Mesendoderm (in vitro differentiated cells): ENCODE measurements around the gene GRM5.

Experiments
- DNase-seq: peaks from one replicate; pipeline ENCODE4 v3.0.0; 2013
- H2AK5ac ChIP-seq: 2 replicates; pipeline ENCODE4 v1.6.1; 2013; ENCODE audit warnings: low read length, inconsistent platforms
- H2BK120ac ChIP-seq: 2 replicates; pipeline ENCODE4 v1.6.1; 2013; ENCODE audit warnings: low read depth, mild to moderate bottlenecking, low read length, moderate library complexity, mixed read lengths
- H2BK15ac ChIP-seq: replicated peaks from 2 replicates; pipeline ENCODE4 v1.6.1; 2013; ENCODE audit warnings: low read depth, mild to moderate bottlenecking, moderate library complexity
- H2BK5ac ChIP-seq: 2 replicates; pipeline ENCODE4 v1.6.1; 2013; ENCODE audit warnings: low read length, inconsistent platforms
- H3K18ac ChIP-seq: 2 replicates; pipeline ENCODE4 v1.6.1; 2013; ENCODE audit warnings: mild to moderate bottlenecking, low read length, mixed read lengths
- H3K23ac ChIP-seq: one replicate; pipeline ENCODE4 v1.6.1; 2013; ENCODE audit warnings: low read length
- H3K27ac ChIP-seq: 2 replicates; pipeline ENCODE4 v1.5.1; 2013; ENCODE audit warnings: low read depth, mild to moderate bottlenecking, inconsistent platforms, low read length, moderate library complexity
- H3K27me3 ChIP-seq: 2 replicates; pipeline ENCODE4 v1.6.1; 2013; ENCODE audit warnings: low read length, control low read depth, mild to moderate bottlenecking, inconsistent platforms; ENCODE audit not compliant: insufficient read depth, poor library complexity
- H3K36me3 ChIP-seq: 2 replicates; pipeline ENCODE4 v1.6.1; 2013; ENCODE audit warnings: low read length, inconsistent platforms; ENCODE audit not compliant: control insufficient read depth, insufficient read depth
- H3K4ac ChIP-seq: one replicate; pipeline ENCODE4 v1.6.1; 2013; ENCODE audit warnings: low read depth, mild to moderate bottlenecking, low read length, moderate library complexity
- H3K4me1 ChIP-seq: 2 replicates; pipeline ENCODE4 v1.6.1; 2013; ENCODE audit warnings: low read depth, low read length, inconsistent platforms; ENCODE audit not compliant: control insufficient read depth
- H3K4me2 ChIP-seq: 2 replicates; pipeline ENCODE4 v1.6.1; 2013; ENCODE audit warnings: low read length
- H3K4me3 ChIP-seq: 2 replicates; pipeline ENCODE4 v1.5.1; 2013; ENCODE audit warnings: mild to moderate bottlenecking, low read length
- H3K56ac ChIP-seq: one replicate; pipeline ENCODE4 v1.6.1; 2013; ENCODE audit warnings: low read length
- H3K79me1 ChIP-seq: 2 replicates; pipeline ENCODE4 v1.6.1; 2013; ENCODE audit warnings: low read length, inconsistent platforms
- H3K79me2 ChIP-seq: 2 replicates; pipeline ENCODE4 v1.6.1; 2013; ENCODE audit warnings: mild to moderate bottlenecking, low read length; ENCODE audit not compliant: control insufficient read depth, insufficient read depth
- H3K9ac ChIP-seq: 2 replicates; pipeline ENCODE4 v1.6.1; 2013; ENCODE audit warnings: low read length, inconsistent platforms
- H4K5ac ChIP-seq: one replicate; pipeline ENCODE4 v1.6.1; 2013; ENCODE audit warnings: low read length
- H4K8ac ChIP-seq: one replicate; pipeline ENCODE4 v1.6.1; 2013; ENCODE audit warnings: low read depth, mild to moderate bottlenecking, control low read depth, low read length, moderate library complexity
- WGBS: extraction: QIAGEN DNeasy Blood & Tissue Kit; methylation state at CpG from one replicate; pipeline ENCODE4 v1.1.7; 2013; ENCODE audit warnings: low lambda C conversion rate, missing lambda C conversion rate; ENCODE audit not compliant: insufficient coverage; ENCODE audit errors: extremely low coverage; 5-methylcytosine and 5-hydroxymethylcytosine counted together

GRM5 gene

DNA sequence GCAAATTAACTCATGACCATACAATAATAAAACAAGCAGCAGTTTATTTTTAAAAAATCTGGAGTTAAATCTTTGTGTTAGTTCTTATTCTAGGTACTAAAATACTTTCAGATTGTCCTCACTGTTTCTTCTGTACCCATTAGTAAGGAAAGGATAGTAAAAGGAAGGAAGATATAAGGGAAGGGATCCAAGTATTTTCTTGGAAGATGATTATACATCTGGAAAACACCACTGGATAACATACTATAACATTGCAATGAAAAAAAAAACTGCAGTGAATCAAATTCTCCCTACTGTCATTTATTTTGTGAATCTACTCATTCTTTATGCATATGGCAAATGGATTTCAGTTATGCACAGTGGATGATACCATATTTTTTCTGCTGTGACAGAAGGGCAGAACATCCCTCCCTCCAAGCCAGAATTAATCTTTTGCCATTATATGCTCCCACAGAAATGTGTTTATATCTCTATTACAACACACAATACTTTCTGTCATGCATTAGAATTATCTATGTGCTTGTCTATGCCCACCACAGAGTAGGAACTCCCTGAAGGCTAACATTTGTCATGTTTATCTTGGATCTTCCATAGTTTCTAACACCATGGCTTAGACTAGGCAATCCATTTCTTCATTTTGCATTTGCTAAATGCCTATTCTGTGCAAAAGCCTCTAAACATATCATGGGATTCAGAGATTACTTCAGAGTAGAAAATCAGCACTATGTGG lies 446.0 kb downstream of the GRM5 start:
- no peaks in the 10 kb centered on the region for H3K4me1 ChIP-seq
- H3K79me1 ChIP-seq: no peaks in the 10 kb centered on the region
- no peak overlapping the region for H2BK15ac ChIP-seq
- no peak for DNase-seq
- no peaks in the 10 kb centered on the region for H3K27me3 ChIP-seq
- no peaks in the 10 kb centered on the region for H3K36me3 ChIP-seq
- no peak overlapping the region for H2AK5ac ChIP-seq
- no peak overlapping the region for H3K23ac ChIP-seq
- H3K9ac ChIP-seq: no peak overlapping the region
- H2BK120ac ChIP-seq: no peak overlapping the region
- H4K5ac ChIP-seq: no peak overlapping the region
- H3K4me2 ChIP-seq: no peak overlapping the region
- no peak overlapping the region for H3K56ac ChIP-seq
- no peak overlapping the region for H2BK5ac ChIP-seq
- no peak overlapping the region for H3K18ac ChIP-seq
- H3K4me3 ChIP-seq: no peak overlapping the region
- no peak overlapping the region for H4K8ac ChIP-seq
- no peak overlapping the region for H3K27ac ChIP-seq
- no peaks in the 10 kb centered on the region for H3K79me2 ChIP-seq
- no peak overlapping the region for H3K4ac ChIP-seq

DNA sequence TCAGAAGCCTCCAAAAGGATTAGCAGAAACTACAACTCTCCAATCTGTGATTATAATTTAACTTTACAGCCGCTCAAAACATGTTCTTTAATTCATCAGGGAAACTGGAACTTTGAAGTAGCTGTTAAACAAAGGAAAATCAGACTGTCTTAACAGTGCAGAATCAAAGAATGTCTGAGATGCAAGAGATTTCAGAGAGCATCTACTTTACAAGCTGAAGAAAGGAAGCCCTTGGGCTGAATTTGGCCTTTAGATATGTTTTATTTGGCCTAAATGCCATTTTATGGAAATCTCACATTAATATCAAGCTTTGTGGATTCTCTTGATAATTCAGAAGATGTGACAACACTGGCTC lies 446.7 kb downstream of the GRM5 start:
- no peak overlapping the region for H3K4me3 ChIP-seq
- H2BK15ac ChIP-seq: no peak overlapping the region
- H4K5ac ChIP-seq: no peak overlapping the region
- no peaks in the 10 kb centered on the region for H3K4me1 ChIP-seq
- H3K56ac ChIP-seq: no peak overlapping the region
- H3K23ac ChIP-seq: no peak overlapping the region
- no peak overlapping the region for H4K8ac ChIP-seq
- no peak overlapping the region for H3K27ac ChIP-seq
- no peaks in the 10 kb centered on the region for H3K27me3 ChIP-seq
- H3K4ac ChIP-seq: no peak overlapping the region
- H3K79me1 ChIP-seq: no peaks in the 10 kb centered on the region
- no peak for DNase-seq
- H2AK5ac ChIP-seq: no peak overlapping the region
- H3K9ac ChIP-seq: no peak overlapping the region
- no peak overlapping the region for H2BK5ac ChIP-seq
- no peak overlapping the region for H3K4me2 ChIP-seq
- WGBS: no CpG with 5 or more reads among the region's 1 CpG
- no peak overlapping the region for H2BK120ac ChIP-seq
- no peaks in the 10 kb centered on the region for H3K79me2 ChIP-seq
- H3K18ac ChIP-seq: no peak overlapping the region
- no peaks in the 10 kb centered on the region for H3K36me3 ChIP-seq

DNA sequence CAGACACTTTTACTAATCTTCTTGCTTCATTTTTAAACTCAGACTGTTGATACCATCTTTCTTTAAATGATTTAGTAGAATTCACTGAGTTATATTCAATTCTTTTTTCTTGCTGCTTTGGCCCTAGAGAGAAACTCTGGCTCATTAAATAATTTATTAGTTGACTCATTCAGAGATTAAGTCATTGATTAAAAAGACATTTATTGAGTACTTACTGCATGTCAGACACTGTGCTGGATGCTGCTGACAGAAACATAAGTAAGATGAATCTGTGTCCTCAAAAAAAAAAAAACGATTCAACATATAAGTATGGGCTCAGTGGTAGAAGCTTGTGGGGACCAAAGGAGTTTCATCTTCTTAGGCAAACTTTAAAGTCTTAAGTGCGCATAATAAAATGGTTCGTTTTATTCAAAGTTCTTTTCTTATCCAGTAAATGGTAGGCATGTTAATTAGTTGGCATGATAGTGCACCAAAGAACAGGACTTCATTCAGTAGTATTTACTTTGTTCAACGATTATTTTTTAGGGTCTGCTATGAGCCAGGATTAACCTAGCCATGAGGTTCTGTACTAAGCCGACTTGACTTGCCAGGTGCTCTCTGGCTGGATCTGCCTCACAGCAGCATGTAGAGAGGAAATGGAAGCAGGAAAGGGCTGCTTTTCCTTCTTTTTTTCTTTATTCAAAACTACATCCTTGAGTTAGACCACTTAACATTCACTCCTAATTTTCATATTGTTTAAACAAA lies 447.3 kb downstream of the GRM5 start:
- Histone ChIP-seq H3K27me3 (no peaks in the 10 kb centered on the region), H3K4ac (no peak overlapping the region), H4K8ac (no peak overlapping the region), H3K27ac (no peak overlapping the region), H3K18ac (no peak overlapping the region), H3K4me1 (no peaks in the 10 kb centered on the region), H3K4me3 (no peak overlapping the region), H3K79me1 (no peaks in the 10 kb centered on the region), H2BK120ac (no peak overlapping the region), H3K56ac (no peak overlapping the region), H4K5ac (no peak overlapping the region), H2BK5ac (no peak overlapping the region), H3K79me2 (no peaks in the 10 kb centered on the region), H2AK5ac (no peak overlapping the region), H3K23ac (no peak overlapping the region), H3K4me2 (no peak overlapping the region), H2BK15ac (no peak overlapping the region), H3K36me3 (no peaks in the 10 kb centered on the region), H3K9ac (no peak overlapping the region)
- DNase-seq: no peak
- no CpG with 5 or more reads among the region's 5 CpGs for WGBS

DNA sequence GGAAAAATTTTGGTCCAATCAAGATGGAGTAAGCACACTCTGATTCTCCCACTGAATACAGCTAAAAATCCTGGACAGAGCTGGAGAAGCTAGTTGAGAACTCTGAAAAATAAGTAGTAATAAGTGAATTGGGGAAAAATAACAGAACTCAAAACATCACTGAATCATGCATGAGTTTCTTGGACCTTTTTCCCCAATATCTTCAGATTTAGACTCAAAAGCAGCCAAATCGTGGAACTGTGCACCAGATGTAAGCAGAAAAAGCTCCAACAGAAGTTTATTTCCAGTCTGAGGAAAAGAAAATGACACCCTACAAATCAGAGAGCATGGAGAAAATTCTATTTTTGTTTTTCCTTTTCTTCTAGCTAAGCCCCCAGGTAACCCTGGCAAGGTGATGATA lies 448.6 kb downstream of the GRM5 start:
- Histone ChIP-seq H3K79me1 (no peaks in the 10 kb centered on the region), H4K5ac (no peak overlapping the region), H3K79me2 (no peaks in the 10 kb centered on the region), H3K4me2 (no peak overlapping the region), H2BK15ac (no peak overlapping the region), H3K4ac (no peak overlapping the region), H3K4me3 (no peak overlapping the region), H3K27me3 (no peaks in the 10 kb centered on the region), H3K23ac (no peak overlapping the region), H3K27ac (no peak overlapping the region), H4K8ac (no peak overlapping the region), H3K56ac (no peak overlapping the region), H3K18ac (no peak overlapping the region), H2AK5ac (no peak overlapping the region), H3K4me1 (no peaks in the 10 kb centered on the region), H3K36me3 (no peaks in the 10 kb centered on the region), H2BK120ac (no peak overlapping the region), H3K9ac (no peak overlapping the region), H2BK5ac (no peak overlapping the region)
- no CpG with 5 or more reads among the region's 1 CpG for WGBS
- no peak for DNase-seq

DNA sequence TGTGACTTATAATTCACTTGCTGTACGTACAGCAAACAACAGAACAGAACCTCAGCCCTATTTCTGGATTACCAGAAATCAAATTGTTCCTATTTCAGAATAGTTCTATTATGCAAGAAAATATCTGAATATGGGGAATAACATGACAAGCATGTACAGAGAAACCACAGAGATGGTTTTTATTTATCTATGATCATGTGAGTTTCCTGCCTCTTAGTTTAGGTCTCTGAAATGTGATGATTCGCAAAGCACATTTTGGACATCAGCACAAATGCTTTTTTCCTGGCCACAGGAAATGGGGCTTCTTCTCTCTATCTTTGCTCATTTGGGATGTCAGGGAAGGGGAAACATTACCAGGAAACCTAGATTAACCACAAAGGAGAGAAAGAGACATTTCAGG lies 461.5 kb downstream of the GRM5 start:
- Histone ChIP-seq H3K9ac (no peak overlapping the region), H3K4me1 (no peaks in the 10 kb centered on the region), H3K36me3 (no peaks in the 10 kb centered on the region), H4K8ac (no peak overlapping the region), H3K27me3 (no peaks in the 10 kb centered on the region), H3K18ac (no peak overlapping the region), H3K4ac (no peak overlapping the region), H3K23ac (no peak overlapping the region), H3K4me3 (no peak overlapping the region), H2BK5ac (no peak overlapping the region), H3K4me2 (no peak overlapping the region), H3K56ac (no peak overlapping the region), H2BK120ac (no peak overlapping the region), H2AK5ac (no peak overlapping the region), H4K5ac (no peak overlapping the region), H3K79me2 (no peaks in the 10 kb centered on the region), H3K79me1 (no peaks in the 10 kb centered on the region), H3K27ac (no peak overlapping the region), H2BK15ac (no peak overlapping the region)
- DNase-seq: no peak
- no CpG with 5 or more reads among the region's 2 CpGs for WGBS
